Fibroblast of skin of left quadriceps (primary cell): ENCODE results near the gene ZNF765.
"Not testable (repeated sequence)": the region's sequence is repeated elsewhere in the genome, so short reads cannot be mapped to it uniquely, and the experiment has no call there.

Experiments
- DNase-seq, 2 experiments: peaks; one replicate each; pipeline ENCODE4 v3.0.0-alpha.2; 2013; ENCODE audit warnings: low read depth in 2 of 2

Gene ZNF765

GRCh38 chr19:53394974-53395839, at the start of gene ZNF765:
Gene ZNF765 (plus strand): TSS chr19:53395149. CDS start chr19:53398016, 2,867 bp downstream.
- peak; percentile 77 to 79 for DNase-seq

DNA sequence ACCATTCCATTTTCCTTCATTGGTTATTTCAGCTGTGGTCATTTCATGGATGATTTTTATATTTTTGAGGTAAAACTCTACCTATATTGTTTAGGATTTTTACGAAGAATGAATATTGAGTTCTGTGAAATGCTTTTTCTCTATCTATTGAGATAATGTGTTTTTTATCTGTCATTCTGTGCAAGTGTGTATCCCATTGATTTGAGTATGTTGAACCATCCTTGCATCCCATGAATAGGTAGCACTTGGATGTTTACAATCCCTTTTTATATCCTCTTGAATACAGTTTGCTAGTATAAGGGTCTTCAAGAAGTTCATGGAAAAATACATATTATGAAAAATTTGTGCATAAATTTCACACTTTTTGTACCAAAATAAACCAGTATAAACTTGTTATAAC, 39.2 kb upstream of the ZNF765 start:
- no peak for DNase-seq

DNA sequence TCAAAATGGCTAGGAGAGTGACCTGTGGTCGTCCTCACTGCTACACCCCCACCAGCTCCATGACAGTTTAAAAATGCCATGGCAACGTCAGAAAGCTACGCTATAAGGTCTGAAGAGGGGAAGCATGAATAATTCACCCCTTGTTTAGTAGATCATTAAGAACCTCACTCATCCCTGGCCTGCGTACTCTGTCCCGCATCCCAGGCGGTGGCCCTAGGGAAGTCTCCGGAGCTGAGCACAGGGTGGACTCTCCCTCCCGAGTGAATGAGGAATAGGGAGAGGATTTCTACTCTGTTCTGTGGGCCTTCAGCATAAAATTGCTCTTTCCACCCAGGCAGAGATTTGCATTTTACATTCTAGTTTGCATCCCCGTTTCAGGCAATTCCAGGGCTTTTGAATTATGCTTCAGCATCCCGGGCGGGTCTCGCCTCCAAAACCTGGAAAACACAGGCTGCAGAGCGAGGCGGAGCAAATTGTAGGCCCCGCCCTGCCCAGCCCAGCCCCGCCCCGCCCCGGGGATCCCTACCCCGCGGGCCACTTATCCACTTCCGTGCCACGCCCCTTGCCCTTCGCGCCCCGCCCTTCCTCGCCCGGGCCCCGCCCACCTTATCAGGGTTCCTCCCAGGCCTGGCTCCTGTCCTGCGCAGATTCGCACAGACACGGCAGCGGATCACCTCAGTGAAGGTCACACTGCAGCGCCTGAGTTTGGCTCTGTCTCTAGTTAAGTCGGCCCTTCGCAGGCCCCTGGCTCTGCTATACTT, 36.9 kb upstream of the ZNF765 start:
- DNase-seq: no peak

DNA sequence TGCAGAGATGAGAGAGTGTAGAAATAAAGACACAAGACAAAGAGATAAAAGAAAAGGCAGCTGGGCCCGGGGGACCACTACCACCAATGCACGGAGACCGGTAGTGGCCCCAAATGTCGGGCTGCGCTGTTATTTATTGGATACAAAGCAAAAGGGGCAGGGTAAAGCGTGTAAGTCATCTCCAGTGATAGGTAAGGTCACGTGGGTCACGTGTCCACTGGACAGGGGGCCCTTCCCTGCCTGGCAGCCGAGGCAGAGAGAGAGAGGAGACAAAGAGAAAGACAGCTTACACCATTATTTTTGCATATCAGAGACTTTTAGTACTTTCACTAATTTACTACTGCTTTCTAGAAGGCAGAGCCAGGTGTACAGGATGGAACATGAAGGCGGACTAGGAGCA, 34.9 kb upstream of the ZNF765 start:
- DNase-seq: not testable (repeated sequence)

GRCh38 chr19:53365134-53365898, 29.6 kb upstream of the ZNF765 start, which contains the start of gene ZNF525:
Gene ZNF525 (plus strand): TSS chr19:53365705. CDS start chr19:53372282, 6,577 bp downstream.
- DNase-seq: peak; percentile 44 to 49

DNA sequence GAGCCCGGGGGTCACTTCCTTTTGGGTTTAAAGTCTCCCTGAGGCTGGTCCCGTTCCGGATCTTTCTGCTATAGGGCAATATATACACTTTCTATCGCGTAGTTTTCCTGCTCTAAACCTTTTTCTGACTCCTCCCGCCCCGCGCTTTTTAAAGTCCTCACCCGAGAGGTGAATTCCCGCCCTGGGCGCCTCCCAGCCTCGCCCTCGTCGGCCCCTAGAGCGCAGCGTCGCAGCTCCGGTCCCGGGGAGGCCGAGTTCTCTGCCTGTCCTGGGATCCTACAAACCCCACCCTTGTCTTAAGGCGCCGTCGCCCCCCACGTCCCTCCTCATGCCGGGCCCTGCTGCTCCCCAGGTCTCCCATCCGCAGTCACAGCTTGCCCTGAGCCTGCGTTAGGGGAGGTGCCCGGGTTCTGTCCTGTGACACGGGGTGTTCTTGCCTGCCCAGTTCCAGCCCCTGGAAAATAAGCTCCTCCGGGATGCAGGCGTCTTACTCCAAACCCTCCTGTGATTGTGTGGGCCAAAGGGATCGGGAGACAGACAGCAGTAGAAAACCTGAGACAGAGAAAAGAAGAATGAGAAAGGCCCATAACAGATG, 29.0 kb upstream of the ZNF765 start:
- DNase-seq: no peak

- no peak for DNase-seq
Measured at GRCh38 chr19:53372196-53372595, 22.8 kb upstream of the ZNF765 start.

GRCh38 chr19:53374288-53374687, 20.7 kb upstream of the ZNF765 start:
- DNase-seq: no peak

- no peak for DNase-seq
Measured at GRCh38 chr19:53374743-53375142, 20.2 kb upstream of the ZNF765 start.

DNA sequence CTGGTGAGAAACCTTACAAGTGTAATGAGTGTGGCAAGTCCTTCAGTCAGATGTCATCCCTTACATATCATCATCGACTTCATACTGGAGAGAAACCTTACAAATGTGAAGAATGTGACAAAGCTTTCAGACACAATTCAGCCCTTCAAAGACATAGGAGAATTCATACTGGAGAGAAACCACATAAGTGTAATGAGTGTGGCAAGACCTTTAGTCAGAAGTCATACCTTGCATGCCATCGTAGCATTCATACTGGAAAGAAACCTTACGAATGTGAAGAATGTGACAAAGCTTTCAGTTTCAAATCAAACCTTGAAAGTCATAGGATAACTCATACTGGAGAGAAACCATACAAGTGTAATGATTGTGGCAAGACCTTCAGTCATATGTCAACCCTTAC, 13.6 kb upstream of the ZNF765 start:
- no peak for DNase-seq

DNA sequence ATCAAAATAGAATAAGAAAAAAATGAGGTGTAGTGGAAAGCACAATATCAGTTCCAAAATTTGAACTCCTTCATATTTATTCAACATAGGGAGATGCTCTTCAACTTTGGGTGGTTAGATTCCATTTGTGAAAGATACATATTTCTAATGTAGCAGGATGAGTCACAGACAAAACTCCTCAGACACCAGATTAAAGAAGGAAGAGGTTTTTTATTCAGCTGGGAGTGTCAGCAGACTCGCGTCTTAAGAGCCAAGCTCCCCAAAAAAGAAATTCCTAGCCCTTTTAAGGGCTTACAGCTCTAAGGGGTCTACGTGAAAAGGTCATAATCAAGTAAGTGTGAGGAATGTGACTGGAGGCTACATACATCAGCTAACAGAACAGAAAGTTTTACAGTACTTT, 6.8 kb upstream of the ZNF765 start:
- no peak for DNase-seq

- DNase-seq: no peak
Measured at GRCh38 chr19:53388904-53389303, 6.0 kb upstream of the ZNF765 start.

- DNase-seq: no peak
Measured at GRCh38 chr19:53389571-53389970, 5.4 kb upstream of the ZNF765 start.

GRCh38 chr19:53389978-53390377, 5.0 kb upstream of the ZNF765 start:
- no peak for DNase-seq

- DNase-seq: no peak
Measured at GRCh38 chr19:53394522-53394973, 401 bp upstream of the ZNF765 start.

GRCh38 chr19:53395840-53396524, 1.0 kb downstream of the ZNF765 start:
- DNase-seq: not testable (repeated sequence)

- DNase-seq: no peak
Measured at GRCh38 chr19:53396525-53396868, 1.5 kb downstream of the ZNF765 start.

- not testable (repeated sequence) for DNase-seq
Measured at GRCh38 chr19:53397918-53398317, 3.0 kb downstream of the ZNF765 start.

DNA sequence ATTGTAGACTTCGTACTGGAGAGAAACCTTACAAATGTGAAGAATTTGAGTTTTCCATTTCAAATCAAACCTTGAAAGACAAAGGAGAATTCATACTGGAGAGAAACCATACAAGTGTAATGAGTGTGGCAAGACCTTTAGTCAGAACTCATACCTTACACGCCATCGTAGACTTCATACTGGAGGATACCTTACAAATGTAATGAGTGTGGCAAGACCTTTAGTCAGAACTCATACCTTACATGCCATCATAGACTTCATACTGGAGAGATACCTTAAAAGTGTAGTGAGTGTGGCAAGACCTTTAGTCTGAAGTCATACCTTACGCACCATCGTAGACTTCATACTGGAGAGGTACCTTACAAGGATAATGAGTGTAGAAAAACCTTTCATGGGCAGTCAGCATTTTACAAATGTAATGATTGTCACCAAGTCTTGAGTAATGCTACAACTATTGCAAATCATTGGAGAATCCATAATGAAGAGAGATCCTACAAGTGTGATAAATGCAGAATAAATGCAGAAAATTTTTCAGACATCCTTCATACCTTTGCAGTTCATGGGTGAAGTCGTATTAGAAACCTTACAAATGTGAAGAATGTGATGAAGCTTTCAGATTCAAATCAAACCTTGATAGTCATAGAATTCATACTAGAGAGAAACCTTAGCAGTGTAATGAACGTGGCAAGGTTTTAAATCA, 14.7 kb downstream of the ZNF765 start:
- no peak for DNase-seq
